ENCODE results near the gene CTNND2. TPM values are rescaled to one million over a fixed set of nuclear protein-coding genes. Genes with fewer than 3 reads are reported as not detected.

CTNND2 gene
- polyA plus RNA-seq, 2 donors, result 0.09 TPM; not detected in 1

DNA sequence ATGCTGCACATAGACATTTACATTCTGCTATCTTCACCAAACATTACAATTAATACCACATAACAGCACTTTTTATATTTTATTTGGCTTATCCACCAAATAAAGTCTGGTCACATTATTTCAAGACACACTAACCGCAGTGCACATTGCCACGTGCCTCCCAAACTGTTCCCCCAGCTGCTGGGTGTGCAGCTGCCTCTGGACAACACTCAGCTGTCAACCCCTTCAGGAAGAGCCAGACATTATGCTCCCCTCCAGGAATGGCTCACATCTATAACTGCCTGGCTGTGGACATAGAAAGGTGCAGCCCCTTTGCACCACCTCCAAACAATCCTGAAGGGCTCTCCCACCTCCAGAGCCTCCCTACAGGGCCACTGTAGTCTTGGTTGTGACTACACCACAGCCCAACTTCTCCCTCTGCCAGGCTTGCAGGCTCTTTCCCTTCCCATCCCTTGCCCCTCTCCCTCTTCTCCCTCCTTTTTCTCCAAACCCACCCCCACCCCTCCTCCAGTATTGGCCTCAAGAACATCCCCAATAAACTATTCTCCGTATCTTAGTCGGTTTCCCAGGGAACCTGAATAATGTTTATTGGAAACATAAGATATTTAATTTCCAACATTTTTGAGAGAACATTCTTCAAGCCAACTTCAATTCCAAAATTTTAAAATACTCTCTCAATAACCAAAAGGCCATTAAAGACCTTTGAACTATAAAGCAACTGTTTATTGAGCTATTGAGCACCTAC is 372.3 kb downstream of the CTNND2 start:
- H3K36me3 ChIP-seq (ENCODE audit: control insufficient read depth in 2 of 2, insufficient read depth in 2 of 2, low read length in 1 of 2), result no peaks in the 10 kb centered on the region
- H3K27me3 ChIP-seq (ENCODE audit: control insufficient read depth in 1 of 2, insufficient read depth in 2 of 2, low read length in 2 of 2), result no peaks in the 10 kb centered on the region
- no peaks in the 10 kb centered on the region for H3K9me3 ChIP-seq (ENCODE audit: control insufficient read depth in 2 of 2, insufficient read depth in 1 of 2, low read depth in 1 of 2, low read length in 1 of 2)
- H3K4me3 ChIP-seq (ENCODE audit: low read depth in 1 of 2, low read length in 2 of 2), result no peak overlapping the region
- H3K27ac ChIP-seq (ENCODE audit: low read depth in 2 of 2, low read length in 1 of 2), result no peak overlapping the region
- no peaks in the 10 kb centered on the region for H3K4me1 ChIP-seq (ENCODE audit: control insufficient read depth in 2 of 2, insufficient read depth in 2 of 2, low read length in 1 of 2)
- 74 to 77% methylated on average over 4 of the region's 4 CpGs for WGBS, 2 donors

GRCh38 chr5:11528720-11529119 is 375.5 kb downstream of the CTNND2 start:
- Histone ChIP-seq H3K4me1 (ENCODE audit: control insufficient read depth in 2 of 2, insufficient read depth in 2 of 2, low read length in 1 of 2) (no peaks in the 10 kb centered on the region), H3K36me3 (ENCODE audit: control insufficient read depth in 2 of 2, insufficient read depth in 2 of 2, low read length in 1 of 2) (no peaks in the 10 kb centered on the region), H3K27ac (ENCODE audit: low read depth in 2 of 2, low read length in 1 of 2) (no peak overlapping the region), H3K4me3 (ENCODE audit: low read depth in 1 of 2, low read length in 2 of 2) (no peak overlapping the region), H3K9me3 (ENCODE audit: control insufficient read depth in 2 of 2, insufficient read depth in 1 of 2, low read depth in 1 of 2, low read length in 1 of 2) (no peaks in the 10 kb centered on the region), H3K27me3 (ENCODE audit: control insufficient read depth in 1 of 2, insufficient read depth in 2 of 2, low read length in 2 of 2) (no peaks in the 10 kb centered on the region)
- 87 to 91% methylated on average over 7 of the region's 7 CpGs for WGBS, 2 donors

GRCh38 chr5:11527652-11528349 is 376.4 kb downstream of the CTNND2 start:
- WGBS, 2 donors, result 87 to 90% methylated on average over 7 of the region's 7 CpGs
- H3K9me3 ChIP-seq (ENCODE audit: control insufficient read depth in 2 of 2, insufficient read depth in 1 of 2, low read depth in 1 of 2, low read length in 1 of 2), result no peaks in the 10 kb centered on the region
- no peaks in the 10 kb centered on the region for H3K36me3 ChIP-seq (ENCODE audit: control insufficient read depth in 2 of 2, insufficient read depth in 2 of 2, low read length in 1 of 2)
- H3K4me1 ChIP-seq (ENCODE audit: control insufficient read depth in 2 of 2, insufficient read depth in 2 of 2, low read length in 1 of 2), result no peaks in the 10 kb centered on the region
- no peak overlapping the region for H3K4me3 ChIP-seq (ENCODE audit: low read depth in 1 of 2, low read length in 2 of 2)
- no peak overlapping the region for H3K27ac ChIP-seq (ENCODE audit: low read depth in 2 of 2, low read length in 1 of 2)
- no peaks in the 10 kb centered on the region for H3K27me3 ChIP-seq (ENCODE audit: control insufficient read depth in 1 of 2, insufficient read depth in 2 of 2, low read length in 2 of 2)

- Histone ChIP-seq H3K9me3 (ENCODE audit: control insufficient read depth in 2 of 2, insufficient read depth in 1 of 2, low read depth in 1 of 2, low read length in 1 of 2) (no peaks in the 10 kb centered on the region), H3K4me3 (ENCODE audit: low read depth in 1 of 2, low read length in 2 of 2) (no peak overlapping the region), H3K27ac (ENCODE audit: low read depth in 2 of 2, low read length in 1 of 2) (no peak overlapping the region), H3K27me3 (ENCODE audit: control insufficient read depth in 1 of 2, insufficient read depth in 2 of 2, low read length in 2 of 2) (no peaks in the 10 kb centered on the region), H3K36me3 (ENCODE audit: control insufficient read depth in 2 of 2, insufficient read depth in 2 of 2, low read length in 1 of 2) (no peaks in the 10 kb centered on the region), H3K4me1 (ENCODE audit: control insufficient read depth in 2 of 2, insufficient read depth in 2 of 2, low read length in 1 of 2) (no peaks in the 10 kb centered on the region)
- 31 to 37% methylated on average over 2 of the region's 2 CpGs for WGBS, 2 donors
Measured at GRCh38 chr5:11525020-11525419, 379.2 kb downstream of the CTNND2 start.

DNA sequence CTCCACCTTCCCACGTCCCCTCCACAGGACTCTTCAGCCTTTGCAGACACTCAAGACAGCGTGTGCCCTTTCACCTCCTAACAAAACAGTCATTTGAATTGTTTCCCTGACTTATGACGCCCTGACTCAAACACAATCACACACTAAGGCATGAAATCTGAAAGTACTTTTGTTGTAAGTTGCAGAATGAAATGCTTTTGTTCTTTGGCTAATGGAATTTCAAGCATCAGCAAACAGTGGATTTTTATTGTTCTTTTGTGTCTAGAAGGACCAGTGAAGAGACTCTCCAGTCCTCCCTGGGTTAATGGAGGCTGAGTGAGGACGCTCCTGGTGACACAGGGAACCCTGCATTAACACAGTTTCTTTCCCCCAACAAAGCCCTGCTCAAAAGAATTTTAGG is 380.1 kb downstream of the CTNND2 start:
- Histone ChIP-seq H3K27me3 (ENCODE audit: control insufficient read depth in 1 of 2, insufficient read depth in 2 of 2, low read length in 2 of 2) (no peaks in the 10 kb centered on the region), H3K27ac (ENCODE audit: low read depth in 2 of 2, low read length in 1 of 2) (no peak overlapping the region), H3K4me1 (ENCODE audit: control insufficient read depth in 2 of 2, insufficient read depth in 2 of 2, low read length in 1 of 2) (no peaks in the 10 kb centered on the region), H3K4me3 (ENCODE audit: low read depth in 1 of 2, low read length in 2 of 2) (no peak overlapping the region), H3K9me3 (ENCODE audit: control insufficient read depth in 2 of 2, insufficient read depth in 1 of 2, low read depth in 1 of 2, low read length in 1 of 2) (no peaks in the 10 kb centered on the region), H3K36me3 (ENCODE audit: control insufficient read depth in 2 of 2, insufficient read depth in 2 of 2, low read length in 1 of 2) (no peaks in the 10 kb centered on the region)
- WGBS, 2 donors, result 62% methylated on average over 4 of the region's 4 CpGs

GRCh38 chr5:11522796-11523195 is 381.4 kb downstream of the CTNND2 start:
- Histone ChIP-seq H3K36me3 (ENCODE audit: control insufficient read depth in 2 of 2, insufficient read depth in 2 of 2, low read length in 1 of 2) (no peaks in the 10 kb centered on the region), H3K9me3 (ENCODE audit: control insufficient read depth in 2 of 2, insufficient read depth in 1 of 2, low read depth in 1 of 2, low read length in 1 of 2) (no peaks in the 10 kb centered on the region), H3K4me1 (ENCODE audit: control insufficient read depth in 2 of 2, insufficient read depth in 2 of 2, low read length in 1 of 2) (no peaks in the 10 kb centered on the region), H3K27ac (ENCODE audit: low read depth in 2 of 2, low read length in 1 of 2) (no peak overlapping the region), H3K4me3 (ENCODE audit: low read depth in 1 of 2, low read length in 2 of 2) (no peak overlapping the region), H3K27me3 (ENCODE audit: control insufficient read depth in 1 of 2, insufficient read depth in 2 of 2, low read length in 2 of 2) (no peaks in the 10 kb centered on the region)
- WGBS, 2 donors, result 87 to 88% methylated on average over 4 of the region's 4 CpGs

- 92 to 93% methylated on average over 3 of the region's 3 CpGs for WGBS, 2 donors
- Histone ChIP-seq H3K9me3 (ENCODE audit: control insufficient read depth in 2 of 2, insufficient read depth in 1 of 2, low read depth in 1 of 2, low read length in 1 of 2) (no peaks in the 10 kb centered on the region), H3K27ac (ENCODE audit: low read depth in 2 of 2, low read length in 1 of 2) (no peak overlapping the region), H3K4me1 (ENCODE audit: control insufficient read depth in 2 of 2, insufficient read depth in 2 of 2, low read length in 1 of 2) (no peaks in the 10 kb centered on the region), H3K36me3 (ENCODE audit: control insufficient read depth in 2 of 2, insufficient read depth in 2 of 2, low read length in 1 of 2) (no peaks in the 10 kb centered on the region), H3K27me3 (ENCODE audit: control insufficient read depth in 1 of 2, insufficient read depth in 2 of 2, low read length in 2 of 2) (no peaks in the 10 kb centered on the region), H3K4me3 (ENCODE audit: low read depth in 1 of 2, low read length in 2 of 2) (no peak overlapping the region)
Measured at GRCh38 chr5:11520241-11520930, 383.9 kb downstream of the CTNND2 start.

- Histone ChIP-seq H3K27me3 (ENCODE audit: control insufficient read depth in 1 of 2, insufficient read depth in 2 of 2, low read length in 2 of 2) (no peaks in the 10 kb centered on the region), H3K9me3 (ENCODE audit: control insufficient read depth in 2 of 2, insufficient read depth in 1 of 2, low read depth in 1 of 2, low read length in 1 of 2) (no peaks in the 10 kb centered on the region), H3K27ac (ENCODE audit: low read depth in 2 of 2, low read length in 1 of 2) (no peak overlapping the region), H3K4me3 (ENCODE audit: low read depth in 1 of 2, low read length in 2 of 2) (no peak overlapping the region), H3K4me1 (ENCODE audit: control insufficient read depth in 2 of 2, insufficient read depth in 2 of 2, low read length in 1 of 2) (no peaks in the 10 kb centered on the region), H3K36me3 (ENCODE audit: control insufficient read depth in 2 of 2, insufficient read depth in 2 of 2, low read length in 1 of 2) (no peaks in the 10 kb centered on the region)
- 75 to 90% methylated on average over 2 of the region's 2 CpGs for WGBS, 2 donors
Measured at GRCh38 chr5:11519236-11519635, 385.0 kb downstream of the CTNND2 start.

DNA sequence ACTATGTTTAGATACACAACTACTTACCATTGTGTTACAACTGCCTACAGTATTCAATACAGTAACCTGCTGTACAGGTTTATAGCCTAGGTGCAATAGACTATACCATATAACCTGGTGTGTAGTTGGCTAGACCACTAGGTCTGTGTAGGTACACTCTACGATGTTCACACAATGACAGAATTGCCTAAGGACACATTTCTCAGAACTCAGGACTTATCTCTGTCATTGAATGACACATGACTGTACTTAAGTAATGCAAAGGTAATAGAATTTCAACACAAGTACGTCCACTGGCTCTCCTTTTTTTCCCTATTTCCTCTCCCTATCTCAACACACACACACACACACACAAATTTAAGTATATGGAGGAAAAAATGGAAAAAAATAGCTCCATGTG is 385.6 kb downstream of the CTNND2 start:
- Histone ChIP-seq H3K4me3 (ENCODE audit: low read depth in 1 of 2, low read length in 2 of 2) (no peak overlapping the region), H3K36me3 (ENCODE audit: control insufficient read depth in 2 of 2, insufficient read depth in 2 of 2, low read length in 1 of 2) (no peaks in the 10 kb centered on the region), H3K9me3 (ENCODE audit: control insufficient read depth in 2 of 2, insufficient read depth in 1 of 2, low read depth in 1 of 2, low read length in 1 of 2) (no peaks in the 10 kb centered on the region), H3K4me1 (ENCODE audit: control insufficient read depth in 2 of 2, insufficient read depth in 2 of 2, low read length in 1 of 2) (no peaks in the 10 kb centered on the region), H3K27me3 (ENCODE audit: control insufficient read depth in 1 of 2, insufficient read depth in 2 of 2, low read length in 2 of 2) (no peaks in the 10 kb centered on the region), H3K27ac (ENCODE audit: low read depth in 2 of 2, low read length in 1 of 2) (no peak overlapping the region)
- 57 to 64% methylated on average over 2 of the region's 2 CpGs for WGBS, 2 donors
